Erythroblast (primary cell): ENCODE data around the gene TRMT11.

Experiments used
- GATA1 ChIP-seq: IDR thresholded peaks from 2 replicates; pipeline ENCODE4 v1.6.1; 2011; ENCODE audit warnings: low read depth, mild to moderate bottlenecking, control low read depth, low read length, moderate library complexity
- POLR2A ChIP-seq: IDR thresholded peaks from 2 replicates; pipeline ENCODE4 v1.6.1; 2011; ENCODE audit warnings: mild to moderate bottlenecking, low read length

- no peak for TF ChIP-seq POLR2A
- TF ChIP-seq GATA1: no peak
Measured at GRCh38 chr6:125959041-125959440, 27.3 kb upstream of the TRMT11 start.
